Fibroblast of skin of back (primary cell): Measurements from ENCODE around the gene MT1A.
"Not testable (repeated sequence)": the region's sequence is repeated elsewhere in the genome, so short reads cannot be mapped to it uniquely, and the experiment has no call there.

ENCODE experiments used
- DNase-seq: peaks from one replicate; pipeline ENCODE4 v3.0.0-alpha.2; 2013

The MT1A gene

GRCh38 chr16:56610609-56611111 is 27.8 kb upstream of the MT1A start:
- peak; percentile 55 for DNase-seq

- DNase-seq: peak; percentile 19
Measured at GRCh38 chr16:56611281-56611833, 27.1 kb upstream of the MT1A start.

- DNase-seq: no peak
Measured at GRCh38 chr16:56613706-56614105, 24.8 kb upstream of the MT1A start.

GRCh38 chr16:56614549-56614991 is 23.9 kb upstream of the MT1A start:
- DNase-seq: peak; percentile 94

- peak; percentile 73 for DNase-seq
Measured at GRCh38 chr16:56615353-56615752, 23.1 kb upstream of the MT1A start.

GRCh38 chr16:56616608-56617211 is 21.8 kb upstream of the MT1A start:
- DNase-seq: no peak

GRCh38 chr16:56617212-56618085 is 21.0 kb upstream of the MT1A start:
- peak; percentile 43 for DNase-seq

- DNase-seq: no peak
Measured at GRCh38 chr16:56618138-56618537, 20.3 kb upstream of the MT1A start.

- no peak for DNase-seq
Measured at GRCh38 chr16:56620339-56620897, 18.0 kb upstream of the MT1A start.

GRCh38 chr16:56621665-56622445 is 16.6 kb upstream of the MT1A start:
- not testable (repeated sequence) for DNase-seq

GRCh38 chr16:56623184-56623583 is 15.3 kb upstream of the MT1A start:
- not testable (repeated sequence) for DNase-seq

GRCh38 chr16:56623637-56624036 is 14.8 kb upstream of the MT1A start:
- no peak for DNase-seq

GRCh38 chr16:56625140-56625942 is 13.1 kb upstream of the MT1A start, which contains the start of gene MT1E:
Gene MT1E, plus strand, starts transcription at chr16:56625781. Its CDS starts 71 bp downstream, at chr16:56625852.
- peak; percentile 85 for DNase-seq

- DNase-seq: peak; percentile 67
Measured at GRCh38 chr16:56625943-56626654, 12.4 kb upstream of the MT1A start.

- DNase-seq: no peak
Measured at GRCh38 chr16:56626685-56627084, 11.8 kb upstream of the MT1A start.

GRCh38 chr16:56628486-56629350 is 9.7 kb upstream of the MT1A start:
- no peak for DNase-seq

- no peak for DNase-seq
Measured at GRCh38 chr16:56629531-56629930, 8.9 kb upstream of the MT1A start.

GRCh38 chr16:56630134-56630533 is 8.3 kb upstream of the MT1A start:
- no peak for DNase-seq

GRCh38 chr16:56631197-56631596 is 7.3 kb upstream of the MT1A start:
- DNase-seq: no peak

GRCh38 chr16:56631832-56632155 is 6.7 kb upstream of the MT1A start:
- DNase-seq: no peak
